ENCODE results near the gene HMOX1. TPM values are rescaled to one million over a fixed set of nuclear protein-coding genes. Genes with fewer than 3 reads are reported as not detected.

HMOX1 gene
- polyA plus RNA-seq, 1 donor from 2014 or later = not detected

GRCh38 chr22:35346596-35347220, 34.2 kb upstream of the HMOX1 start:
- no peaks in the 10 kb centered on the region for H3K27me3 ChIP-seq (ENCODE audit: insufficient read depth, low read depth, low read length)
- H3K9me3 ChIP-seq (ENCODE audit: low read length) = no peaks in the 10 kb centered on the region
- no peaks in the 10 kb centered on the region for H4K20me1 ChIP-seq (ENCODE audit: insufficient read depth)
- H3K9ac ChIP-seq (ENCODE audit: low read length) = no peak overlapping the region
- no peaks in the 10 kb centered on the region for H3K36me3 ChIP-seq (ENCODE audit: insufficient read depth, low read length)
- H3K79me2 ChIP-seq (replicated peaks; ENCODE audit: insufficient read depth, low read length) = no peaks in the 10 kb centered on the region
- H2AFZ ChIP-seq (ENCODE audit: low read depth, low read length) = no peak overlapping the region
- H3K27ac ChIP-seq (ENCODE audit: low read length) = no peak overlapping the region
- H3K4me2 ChIP-seq (ENCODE audit: low read length) = no peak overlapping the region
- TF ChIP-seq SMC3 (conservative IDR thresholded peaks at IDR 0.05; ENCODE audit: poor library complexity) (no peak), EP300 (conservative IDR thresholded peaks at IDR 0.05; ENCODE audit: poor library complexity, severe bottlenecking) (no peak), EZH2 (IDR thresholded peaks at IDR 0.05; ENCODE audit: borderline replicate concordance, insufficient read depth, low read length, poor library complexity, severe bottlenecking) (no peak), MXI1 (conservative IDR thresholded peaks at IDR 0.05; ENCODE audit: poor library complexity, severe bottlenecking) (no peak), RAD21 (conservative IDR thresholded peaks at IDR 0.05) (no peak), POLR2AphosphoS5 (IDR thresholded peaks at IDR 0.05) (no peak), TAF1 (IDR thresholded peaks at IDR 0.05; ENCODE audit: low read depth) (no peak)
- TF ChIP-seq, protein P1, sequence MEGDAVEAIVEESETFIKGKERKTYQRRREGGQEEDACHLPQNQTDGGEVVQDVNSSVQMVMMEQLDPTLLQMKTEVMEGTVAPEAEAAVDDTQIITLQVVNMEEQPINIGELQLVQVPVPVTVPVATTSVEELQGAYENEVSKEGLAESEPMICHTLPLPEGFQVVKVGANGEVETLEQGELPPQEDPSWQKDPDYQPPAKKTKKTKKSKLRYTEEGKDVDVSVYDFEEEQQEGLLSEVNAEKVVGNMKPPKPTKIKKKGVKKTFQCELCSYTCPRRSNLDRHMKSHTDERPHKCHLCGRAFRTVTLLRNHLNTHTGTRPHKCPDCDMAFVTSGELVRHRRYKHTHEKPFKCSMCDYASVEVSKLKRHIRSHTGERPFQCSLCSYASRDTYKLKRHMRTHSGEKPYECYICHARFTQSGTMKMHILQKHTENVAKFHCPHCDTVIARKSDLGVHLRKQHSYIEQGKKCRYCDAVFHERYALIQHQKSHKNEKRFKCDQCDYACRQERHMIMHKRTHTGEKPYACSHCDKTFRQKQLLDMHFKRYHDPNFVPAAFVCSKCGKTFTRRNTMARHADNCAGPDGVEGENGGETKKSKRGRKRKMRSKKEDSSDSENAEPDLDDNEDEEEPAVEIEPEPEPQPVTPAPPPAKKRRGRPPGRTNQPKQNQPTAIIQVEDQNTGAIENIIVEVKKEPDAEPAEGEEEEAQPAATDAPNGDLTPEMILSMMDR (IDR thresholded peaks at IDR 0.05; ENCODE audit: poor library complexity, severe bottlenecking) = no peak
- TF ChIP-seq, protein P2, sequence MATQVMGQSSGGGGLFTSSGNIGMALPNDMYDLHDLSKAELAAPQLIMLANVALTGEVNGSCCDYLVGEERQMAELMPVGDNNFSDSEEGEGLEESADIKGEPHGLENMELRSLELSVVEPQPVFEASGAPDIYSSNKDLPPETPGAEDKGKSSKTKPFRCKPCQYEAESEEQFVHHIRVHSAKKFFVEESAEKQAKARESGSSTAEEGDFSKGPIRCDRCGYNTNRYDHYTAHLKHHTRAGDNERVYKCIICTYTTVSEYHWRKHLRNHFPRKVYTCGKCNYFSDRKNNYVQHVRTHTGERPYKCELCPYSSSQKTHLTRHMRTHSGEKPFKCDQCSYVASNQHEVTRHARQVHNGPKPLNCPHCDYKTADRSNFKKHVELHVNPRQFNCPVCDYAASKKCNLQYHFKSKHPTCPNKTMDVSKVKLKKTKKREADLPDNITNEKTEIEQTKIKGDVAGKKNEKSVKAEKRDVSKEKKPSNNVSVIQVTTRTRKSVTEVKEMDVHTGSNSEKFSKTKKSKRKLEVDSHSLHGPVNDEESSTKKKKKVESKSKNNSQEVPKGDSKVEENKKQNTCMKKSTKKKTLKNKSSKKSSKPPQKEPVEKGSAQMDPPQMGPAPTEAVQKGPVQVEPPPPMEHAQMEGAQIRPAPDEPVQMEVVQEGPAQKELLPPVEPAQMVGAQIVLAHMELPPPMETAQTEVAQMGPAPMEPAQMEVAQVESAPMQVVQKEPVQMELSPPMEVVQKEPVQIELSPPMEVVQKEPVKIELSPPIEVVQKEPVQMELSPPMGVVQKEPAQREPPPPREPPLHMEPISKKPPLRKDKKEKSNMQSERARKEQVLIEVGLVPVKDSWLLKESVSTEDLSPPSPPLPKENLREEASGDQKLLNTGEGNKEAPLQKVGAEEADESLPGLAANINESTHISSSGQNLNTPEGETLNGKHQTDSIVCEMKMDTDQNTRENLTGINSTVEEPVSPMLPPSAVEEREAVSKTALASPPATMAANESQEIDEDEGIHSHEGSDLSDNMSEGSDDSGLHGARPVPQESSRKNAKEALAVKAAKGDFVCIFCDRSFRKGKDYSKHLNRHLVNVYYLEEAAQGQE (IDR thresholded peaks at IDR 0.05; ENCODE audit: borderline replicate concordance) = no peak
- no peak overlapping the region for H3K4me3 ChIP-seq (ENCODE audit: low read length)
- no peaks in the 10 kb centered on the region for H3K9me2 ChIP-seq (ENCODE audit: insufficient read depth, low read length)
- no peaks in the 10 kb centered on the region for H3F3A ChIP-seq (ENCODE audit: insufficient read depth, low read length, poor library complexity, severe bottlenecking)

- no peak overlapping the region for H2AFZ ChIP-seq (ENCODE audit: low read depth, low read length)
- no peaks in the 10 kb centered on the region for H3K27me3 ChIP-seq (ENCODE audit: insufficient read depth, low read depth, low read length)
- H3F3A ChIP-seq (ENCODE audit: insufficient read depth, low read length, poor library complexity, severe bottlenecking) = no peaks in the 10 kb centered on the region
- H3K9ac ChIP-seq (ENCODE audit: low read length) = no peak overlapping the region
- no peaks in the 10 kb centered on the region for H3K9me3 ChIP-seq (ENCODE audit: low read length)
- H3K36me3 ChIP-seq (ENCODE audit: insufficient read depth, low read length) = no peaks in the 10 kb centered on the region
- no peaks in the 10 kb centered on the region for H3K79me2 ChIP-seq (replicated peaks; ENCODE audit: insufficient read depth, low read length)
- H4K20me1 ChIP-seq (ENCODE audit: insufficient read depth) = no peaks in the 10 kb centered on the region
- H3K4me2 ChIP-seq (ENCODE audit: low read length) = no peak overlapping the region
- no peak overlapping the region for H3K4me3 ChIP-seq (ENCODE audit: low read length)
- no peak for TF ChIP-seq SMC3 (conservative IDR thresholded peaks at IDR 0.05; ENCODE audit: poor library complexity)
- H3K27ac ChIP-seq (ENCODE audit: low read length) = no peak overlapping the region
- no peaks in the 10 kb centered on the region for H3K9me2 ChIP-seq (ENCODE audit: insufficient read depth, low read length)
Observed at GRCh38 chr22:35347462-35347861, 33.4 kb upstream of the HMOX1 start.
